CD4-positive, alpha-beta T cell treated with Interleukin-17A for 1 hour (primary cell): ENCODE data around the gene SNTG2.

Experiments
- DNase-seq: peaks from one replicate; pipeline ENCODE4 v3.0.0-alpha.2; 2020

SNTG2 gene

GRCh38 chr2:1249897-1250687 lies 299.4 kb downstream of the SNTG2 start:
- no peak for DNase-seq

GRCh38 chr2:1251520-1251919 lies 300.9 kb downstream of the SNTG2 start:
- no peak for DNase-seq

GRCh38 chr2:1253629-1254028 lies 303.0 kb downstream of the SNTG2 start:
- DNase-seq, result no peak

- no peak for DNase-seq
Observed at GRCh38 chr2:1254662-1255343, 304.2 kb downstream of the SNTG2 start.

GRCh38 chr2:1256632-1257324 lies 306.1 kb downstream of the SNTG2 start:
- no peak for DNase-seq

- no peak for DNase-seq
Observed at GRCh38 chr2:1257334-1257733, 306.7 kb downstream of the SNTG2 start.

GRCh38 chr2:1259746-1260145 lies 309.1 kb downstream of the SNTG2 start:
- DNase-seq, result no peak

GRCh38 chr2:1262609-1263008 lies 312.0 kb downstream of the SNTG2 start:
- no peak for DNase-seq

GRCh38 chr2:1265454-1265853 lies 314.8 kb downstream of the SNTG2 start:
- no peak for DNase-seq

GRCh38 chr2:1266351-1266750 lies 315.7 kb downstream of the SNTG2 start:
- no peak for DNase-seq

- no peak for DNase-seq
Observed at GRCh38 chr2:1268034-1268433, 317.4 kb downstream of the SNTG2 start.

GRCh38 chr2:1269812-1270211 lies 319.2 kb downstream of the SNTG2 start:
- no peak for DNase-seq

- DNase-seq, result no peak
Observed at GRCh38 chr2:1272835-1273234, 322.2 kb downstream of the SNTG2 start.

- no peak for DNase-seq
Observed at GRCh38 chr2:1277634-1278033, 327.0 kb downstream of the SNTG2 start.

GRCh38 chr2:1278125-1278524 lies 327.5 kb downstream of the SNTG2 start:
- no peak for DNase-seq

GRCh38 chr2:1278861-1279260 lies 328.2 kb downstream of the SNTG2 start:
- no peak for DNase-seq

- DNase-seq, result no peak
Observed at GRCh38 chr2:1282552-1282951, 331.9 kb downstream of the SNTG2 start.

- DNase-seq, result no peak
Observed at GRCh38 chr2:1283020-1283801, 332.6 kb downstream of the SNTG2 start.

- DNase-seq, result no peak
Observed at GRCh38 chr2:1283871-1284270, 333.2 kb downstream of the SNTG2 start.

GRCh38 chr2:1286929-1287328 lies 336.3 kb downstream of the SNTG2 start:
- no peak for DNase-seq

GRCh38 chr2:1287427-1287826 lies 336.8 kb downstream of the SNTG2 start:
- no peak for DNase-seq

GRCh38 chr2:1294900-1295299 lies 344.3 kb downstream of the SNTG2 start:
- DNase-seq, result no peak

GRCh38 chr2:1295740-1296139 lies 345.1 kb downstream of the SNTG2 start:
- no peak for DNase-seq
